GM10266 (cell line): ENCODE data around the gene SCTR.

Experiments used
- DNase-seq: peaks from one replicate; pipeline ENCODE4 v3.0.0; 2012; ENCODE audit errors: extremely low spot score
- TF ChIP-seq, protein P1 (sequence below): IDR thresholded peaks from 2 replicates; pipeline ENCODE4 v1.5.1; 2012; ENCODE audit warnings: mild to moderate bottlenecking, low read depth; ENCODE audit not compliant: control insufficient read depth, insufficient read depth; ENCODE audit errors: missing control alignments

Gene SCTR

DNA sequence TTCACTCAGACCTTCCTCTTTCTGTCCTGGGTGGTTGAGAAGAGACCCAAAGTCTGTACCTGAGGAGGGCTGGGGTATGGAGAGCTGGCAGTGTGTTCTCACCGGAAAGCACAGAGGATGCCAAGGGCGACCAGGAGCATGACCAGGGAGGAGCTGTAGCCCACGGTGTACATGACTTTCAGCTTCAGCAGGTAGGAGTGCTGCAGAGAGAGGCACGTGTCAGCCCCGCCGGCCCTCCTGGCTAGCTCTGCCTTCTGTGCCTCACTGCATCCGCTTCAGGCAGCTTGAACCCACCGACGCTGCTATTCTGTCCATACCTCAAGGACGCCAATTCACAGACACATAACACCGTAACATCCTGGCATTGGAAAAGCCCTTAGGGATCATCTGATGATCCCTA, 58.6 kb downstream of the SCTR start:
- no peak for DNase-seq
- TF ChIP-seq, protein P1, sequence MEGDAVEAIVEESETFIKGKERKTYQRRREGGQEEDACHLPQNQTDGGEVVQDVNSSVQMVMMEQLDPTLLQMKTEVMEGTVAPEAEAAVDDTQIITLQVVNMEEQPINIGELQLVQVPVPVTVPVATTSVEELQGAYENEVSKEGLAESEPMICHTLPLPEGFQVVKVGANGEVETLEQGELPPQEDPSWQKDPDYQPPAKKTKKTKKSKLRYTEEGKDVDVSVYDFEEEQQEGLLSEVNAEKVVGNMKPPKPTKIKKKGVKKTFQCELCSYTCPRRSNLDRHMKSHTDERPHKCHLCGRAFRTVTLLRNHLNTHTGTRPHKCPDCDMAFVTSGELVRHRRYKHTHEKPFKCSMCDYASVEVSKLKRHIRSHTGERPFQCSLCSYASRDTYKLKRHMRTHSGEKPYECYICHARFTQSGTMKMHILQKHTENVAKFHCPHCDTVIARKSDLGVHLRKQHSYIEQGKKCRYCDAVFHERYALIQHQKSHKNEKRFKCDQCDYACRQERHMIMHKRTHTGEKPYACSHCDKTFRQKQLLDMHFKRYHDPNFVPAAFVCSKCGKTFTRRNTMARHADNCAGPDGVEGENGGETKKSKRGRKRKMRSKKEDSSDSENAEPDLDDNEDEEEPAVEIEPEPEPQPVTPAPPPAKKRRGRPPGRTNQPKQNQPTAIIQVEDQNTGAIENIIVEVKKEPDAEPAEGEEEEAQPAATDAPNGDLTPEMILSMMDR, result no peak

DNA sequence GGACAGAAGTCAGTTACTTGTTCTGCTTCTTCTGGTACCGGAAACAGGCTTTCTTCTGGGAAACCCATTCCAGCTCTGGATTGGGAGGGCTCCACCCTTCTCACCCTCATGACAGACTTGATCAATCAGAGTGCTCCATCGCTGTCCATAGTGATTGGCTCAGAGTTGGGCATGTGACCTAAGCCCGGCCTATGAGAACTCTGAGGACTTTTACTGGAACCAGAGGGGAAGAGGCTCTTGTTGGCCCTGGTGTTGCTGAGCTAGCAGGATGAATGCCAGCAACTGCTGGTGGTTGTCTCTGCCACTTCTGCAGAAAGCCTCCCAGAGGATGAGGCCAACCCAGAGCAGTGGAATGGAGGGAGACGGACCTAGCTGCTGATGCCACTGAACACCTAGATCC, 59.3 kb downstream of the SCTR start:
- TF ChIP-seq, protein P1, result no peak
- DNase-seq, result no peak

DNA sequence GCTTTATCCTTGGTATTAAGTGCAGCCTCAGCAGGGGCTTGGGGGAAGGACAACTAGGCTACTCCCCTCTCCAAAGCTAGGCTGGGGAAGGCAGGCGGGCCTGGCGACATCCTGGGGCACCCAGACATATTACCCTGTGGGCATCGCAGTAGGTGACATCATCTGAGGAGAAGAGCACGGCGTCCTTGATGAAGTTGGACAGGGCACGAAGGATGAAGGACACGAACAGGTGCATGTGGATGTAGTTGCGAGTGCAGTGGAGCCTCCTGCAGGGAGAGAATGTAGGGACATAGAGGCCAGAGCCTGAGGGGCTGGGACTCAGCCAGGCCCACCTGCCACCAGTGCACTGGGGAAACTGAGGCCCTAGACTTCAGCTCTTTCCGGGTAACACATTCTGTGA, 60.3 kb downstream of the SCTR start:
- DNase-seq, result no peak
- TF ChIP-seq, protein P1, result no peak

DNA sequence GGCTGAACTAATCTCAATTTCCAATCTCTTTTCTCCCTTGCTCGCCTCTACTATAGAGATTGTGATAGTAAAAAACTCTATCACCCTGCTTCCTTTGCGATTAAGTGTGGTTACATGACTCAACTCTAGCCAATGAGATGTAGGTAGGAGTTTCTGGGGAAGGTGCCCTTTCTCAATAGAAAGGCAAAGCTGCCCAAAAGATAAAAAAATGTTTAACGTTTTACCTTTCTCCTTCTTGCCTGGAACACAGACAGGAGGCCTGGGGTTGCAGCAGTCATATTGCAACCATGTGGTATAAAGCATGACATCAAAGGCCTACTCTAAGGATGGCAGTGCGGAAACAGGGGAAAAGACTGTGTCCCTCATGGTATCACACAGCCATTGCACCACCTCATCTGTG, 61.1 kb downstream of the SCTR start:
- DNase-seq, result no peak
- TF ChIP-seq, protein P1, result no peak

DNA sequence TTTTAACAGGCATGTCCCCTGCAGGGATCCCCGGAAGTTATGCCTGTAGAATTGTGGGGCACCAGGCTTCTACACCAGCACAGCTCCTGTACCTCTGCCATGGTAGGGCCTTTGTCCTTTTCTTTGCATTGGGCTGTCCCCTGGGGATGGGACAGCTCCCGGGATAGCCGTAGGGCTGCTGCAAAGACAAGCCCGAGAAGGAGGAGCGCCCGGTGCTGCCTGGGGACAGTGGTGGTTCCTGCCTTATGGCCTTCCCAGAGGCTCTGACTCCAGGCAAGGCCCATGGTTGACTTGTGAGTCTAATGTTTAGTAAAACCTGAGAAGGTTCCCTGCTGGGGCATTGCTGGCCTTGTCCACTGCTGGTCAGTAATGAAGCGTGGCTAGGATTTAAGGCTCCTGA, 61.7 kb downstream of the SCTR start:
- TF ChIP-seq, protein P1, result no peak
- no peak for DNase-seq

DNA sequence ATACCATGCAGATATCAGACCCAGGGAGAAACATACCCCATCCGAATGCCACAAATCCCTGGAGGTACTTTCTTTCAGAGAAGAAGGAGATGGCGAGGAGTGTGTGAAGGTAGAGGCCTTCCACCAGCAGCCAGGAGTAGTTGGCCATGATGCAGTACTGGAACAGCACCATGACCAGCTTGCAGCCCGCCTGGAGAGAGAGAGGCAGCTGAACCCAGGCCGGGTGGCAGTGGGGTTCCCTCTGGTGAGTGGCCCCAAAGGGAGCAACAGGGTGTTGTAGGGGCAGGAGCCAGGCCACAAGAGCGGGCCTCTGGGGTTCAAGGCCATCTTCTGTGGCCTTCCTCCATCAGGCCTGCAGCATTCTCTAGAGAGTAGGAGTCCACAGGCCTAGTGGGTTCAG, 62.5 kb downstream of the SCTR start:
- TF ChIP-seq, protein P1, result no peak
- DNase-seq, result no peak

DNA sequence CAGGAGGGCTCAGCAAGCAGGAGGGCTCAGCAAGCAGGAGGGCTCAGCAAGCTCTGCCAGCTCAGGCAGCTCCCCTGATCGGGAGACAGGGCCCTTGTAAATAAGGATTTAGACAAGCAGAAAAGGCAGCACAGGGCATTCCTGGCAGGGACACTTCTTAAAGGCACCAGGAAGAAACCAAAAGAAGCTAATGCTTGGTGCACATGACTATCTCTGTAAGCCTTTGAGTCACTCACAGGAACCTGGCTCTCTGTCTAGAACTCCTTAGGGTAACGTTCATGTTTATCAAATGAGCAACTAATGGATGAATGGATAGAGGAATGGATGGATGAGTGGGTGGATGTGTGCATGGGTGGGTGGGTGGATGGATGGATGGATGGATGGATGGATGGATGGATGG, 64.2 kb downstream of the SCTR start:
- no peak for DNase-seq
- TF ChIP-seq, protein P1, result no peak
